IMR-90 (cell line): Measurements from ENCODE around the gene QSER1. TPM values are rescaled to one million over a fixed set of nuclear protein-coding genes. Genes with fewer than 3 reads are reported as not detected.

Experiments
- ATAC-seq: fragments of 200-7000 bp; cut with Tn5 transposase; 2 replicates; pipeline ENCODE4 v1.9.1; 2020; ENCODE audit warnings: low read depth, mild to moderate bottlenecking, moderate library complexity
- BruUV-seq: library from RNA; stranded (reverse); fragments of 400-500 nt; replicated peaks from 2 replicates; lab custom pipeline; 2021; lab: Mats Ljungman, UMichigan
- CTCF ChIA-PET: fragments of 300-600 bp; formaldehyde crosslinking; extraction: SDS; loops from one replicate; lab custom pipeline; 2021; ENCODE audit warnings: antibody characterized with exemption; lab: Yijun Ruan, JAX
- POLR2A ChIA-PET: fragments of 300-600 bp; sonication (Branson Sonifier 250); formaldehyde crosslinking; loops from one replicate; lab custom pipeline; 2022; ENCODE audit warnings: antibody characterized with exemption; ENCODE audit not compliant: unreplicated experiment; lab: Charles Lee
- DNase-seq: peaks from one replicate; pipeline ENCODE4 v3.0.0; 2013
- H2AFZ ChIP-seq: replicated peaks from 2 replicates; pipeline ENCODE3; 2013; ENCODE audit warnings: low read length, mild to moderate bottlenecking; ENCODE audit not compliant: poor library complexity
- H2AK5ac ChIP-seq: 2 replicates; pipeline ENCODE4 v1.6.1; 2013; ENCODE audit warnings: low read depth, low read length, inconsistent platforms
- H2AK9ac ChIP-seq: replicated peaks from 2 replicates; pipeline ENCODE3; 2013; ENCODE audit warnings: mild to moderate bottlenecking, low read depth, low read length, moderate library complexity; ENCODE audit not compliant: poor library complexity
- H2BK120ac ChIP-seq: 2 replicates; pipeline ENCODE4 v1.6.1; 2013; ENCODE audit warnings: low read depth, low read length, inconsistent platforms
- H2BK15ac ChIP-seq: 3 replicates; pipeline ENCODE4 v1.6.1; 2013; ENCODE audit warnings: low read depth, low read length, inconsistent platforms
- H2BK20ac ChIP-seq: 2 replicates; pipeline ENCODE4 v1.6.1; 2013; ENCODE audit warnings: low read depth, mild to moderate bottlenecking, inconsistent platforms, low read length, moderate library complexity
- H2BK5ac ChIP-seq: 2 replicates; pipeline ENCODE4 v1.6.1; 2013; ENCODE audit warnings: mild to moderate bottlenecking, low read depth, low read length, inconsistent platforms; ENCODE audit not compliant: poor library complexity, severe bottlenecking
- H3K14ac ChIP-seq: replicated peaks from 2 replicates; pipeline ENCODE4 v1.6.1; 2013; ENCODE audit warnings: low read depth, low read length, inconsistent platforms
- H3K18ac ChIP-seq: 2 replicates; pipeline ENCODE4 v1.6.1; 2013; ENCODE audit warnings: low read depth, low read length, control low read depth
- H3K23ac ChIP-seq: 2 replicates; pipeline ENCODE4 v1.6.1; 2013; ENCODE audit warnings: low read depth, low read length, inconsistent platforms
- H3K27ac ChIP-seq: 2 replicates; pipeline ENCODE4 v1.5.1; 2013; ENCODE audit warnings: mild to moderate bottlenecking, control low read depth, low read length; ENCODE audit not compliant: insufficient read depth
- H3K27me3 ChIP-seq: 2 replicates; pipeline ENCODE4 v1.6.1; 2013; ENCODE audit warnings: low read length; ENCODE audit not compliant: control insufficient read depth, insufficient read depth
- H3K36me3 ChIP-seq: 2 replicates; pipeline ENCODE4 v1.6.1; 2013; ENCODE audit warnings: low read length, mixed read lengths; ENCODE audit not compliant: control insufficient read depth, insufficient read depth
- H3K4ac ChIP-seq: 2 replicates; pipeline ENCODE4 v1.6.1; 2013; ENCODE audit warnings: low read depth, low read length, inconsistent platforms
- H3K4me1 ChIP-seq: 2 replicates; pipeline ENCODE4 v1.6.1; 2013; ENCODE audit warnings: low read length, mixed read lengths; ENCODE audit not compliant: control insufficient read depth, insufficient read depth
- H3K4me2 ChIP-seq: 2 replicates; pipeline ENCODE4 v1.6.1; 2013; ENCODE audit warnings: low read depth, mild to moderate bottlenecking, control low read depth, low read length, moderate library complexity
- H3K4me3 ChIP-seq: 2 replicates; pipeline ENCODE4 v1.5.1; 2013; ENCODE audit warnings: low read depth, mild to moderate bottlenecking, control low read depth, low read length, moderate library complexity; ENCODE audit not compliant: insufficient read depth
- H3K56ac ChIP-seq: 2 replicates; pipeline ENCODE4 v1.6.1; 2013; ENCODE audit warnings: low read length, inconsistent platforms; ENCODE audit not compliant: insufficient read depth; ENCODE audit errors: extremely low read depth
- H3K79me1 ChIP-seq, 2 experiments: 2 replicates each; pipeline ENCODE4 v1.6.1; 2013; ENCODE audit warnings: low read length in 2 of 2, inconsistent platforms in 1 of 2, low read depth in 1 of 2
- H3K9ac ChIP-seq: 2 replicates; pipeline ENCODE4 v1.6.1; 2013; ENCODE audit warnings: low read depth, low read length, control low read depth
- H3K9me1 ChIP-seq: 2 replicates; pipeline ENCODE4 v1.6.1; 2013; ENCODE audit warnings: low read length, inconsistent platforms; ENCODE audit not compliant: insufficient read depth
- H3K9me3 ChIP-seq: 2 replicates; pipeline ENCODE4 v1.6.1; 2013; ENCODE audit warnings: low read length; ENCODE audit not compliant: control insufficient read depth, insufficient read depth
- H4K20me1 ChIP-seq: 2 replicates; pipeline ENCODE4 v1.6.1; 2013; ENCODE audit warnings: low read length, inconsistent platforms; ENCODE audit not compliant: insufficient read depth
- H4K5ac ChIP-seq: 2 replicates; pipeline ENCODE4 v1.6.1; 2013; ENCODE audit warnings: mild to moderate bottlenecking, low read depth, low read length, control low read depth
- H4K8ac ChIP-seq, 2 experiments: 2 replicates each; pipeline ENCODE4 v1.6.1; 2013; ENCODE audit warnings: low read depth in 2 of 2, low read length in 2 of 2, control low read depth in 1 of 2, inconsistent platforms in 1 of 2
- H4K91ac ChIP-seq: 2 replicates; pipeline ENCODE4 v1.6.1; 2013; ENCODE audit warnings: low read depth, low read length, inconsistent platforms; ENCODE audit not compliant: insufficient read depth
- BHLHE40 ChIP-seq: fragments of 150-350 bp; IDR thresholded peaks from 2 replicates; pipeline ENCODE4 v1.6.1; 2016; ENCODE audit warnings: mild to moderate bottlenecking, low read depth, low read length
- CEBPB ChIP-seq: IDR thresholded peaks from 2 replicates; pipeline ENCODE4 v1.6.1; 2012; ENCODE audit warnings: low read depth, low read length, improper control_type of control experiment
- CHD1 ChIP-seq: IDR thresholded peaks from 2 replicates; pipeline ENCODE4 v1.6.1; 2012; ENCODE audit warnings: low read depth, low read length, improper control_type of control experiment
- FOS ChIP-seq: fragments of 150-350 bp; IDR thresholded peaks from 2 replicates; pipeline ENCODE4 v1.6.1; 2016; ENCODE audit warnings: low read depth, low read length
- MXI1 ChIP-seq: IDR thresholded peaks from 2 replicates; pipeline ENCODE4 v1.6.1; 2012; ENCODE audit warnings: low read depth, mild to moderate bottlenecking, low read length, moderate library complexity, borderline replicate concordance
- NFE2L2 ChIP-seq: fragments of 150-350 bp; IDR thresholded peaks from 2 replicates; pipeline ENCODE4 v1.6.1; 2016; ENCODE audit warnings: low read depth, mild to moderate bottlenecking, low read length
- POLR2A ChIP-seq: IDR thresholded peaks from 2 replicates; pipeline ENCODE4 v1.6.1; 2012; ENCODE audit warnings: mild to moderate bottlenecking, low read depth, low read length
- RAD21 ChIP-seq: IDR thresholded peaks from 2 replicates; pipeline ENCODE4 v1.6.1; 2012; ENCODE audit warnings: low read length, improper control_type of control experiment
- RCOR1 ChIP-seq: IDR thresholded peaks from 2 replicates; pipeline ENCODE4 v1.6.1; 2012; ENCODE audit warnings: mild to moderate bottlenecking, low read length, improper control_type of control experiment; ENCODE audit not compliant: insufficient replicate concordance
- SMC3 ChIP-seq: fragments of 150-350 bp; IDR thresholded peaks from 2 replicates; pipeline ENCODE4 v1.6.1; 2016; ENCODE audit warnings: low read depth, mild to moderate bottlenecking, antibody characterized with exemption, low read length, moderate library complexity
- WGBS, 2 experiments: methylation state at CpG; one replicate each; pipeline versions ENCODE4 v1.1.5 to v1.1.7; 2013; ENCODE audit warnings: missing lambda C conversion rate in 2 of 2; ENCODE audit not compliant: insufficient read length in 1 of 2; ENCODE audit errors: extremely low coverage in 2 of 2; 5-methylcytosine and 5-hydroxymethylcytosine counted together
- dilution Hi-C: fragments of 300-500 bp; cut with HindIII; formaldehyde crosslinking; loops from one replicate; pipeline ENCODE4 v1.14.3; 2018; ENCODE audit warnings: low sequenced_read_pairs; ENCODE audit not compliant: unreplicated experiment
- in situ Hi-C: fragments of 300-500 bp; cut with MboI; formaldehyde crosslinking; loops from 3 replicates; pipeline ENCODE4 v1.14.3; 2019; ENCODE audit warnings: low sequenced_read_pairs, inconsistent platforms, mixed read lengths
- intact Hi-C: fragments of 100-400 bp; cut with micrococcal nuclease; formaldehyde crosslinking; loops from 2 replicates; pipeline ENCODE4 v1.10.0; 2022
- polyA plus RNA-seq, 3 experiments: library from polyadenylated mRNA; depleted of rRNA; stranded (reverse); fragments of >200 nt; gene quantifications; 2 replicates each; pipeline ENCODE4 v1.2.3, GENCODE V29; 2012; ENCODE audit warnings: low replicate concordance in 1 of 3
- total RNA-seq: library from RNA; depleted of rRNA; stranded (reverse); fragments of >200 nt; gene quantifications from 2 replicates; pipeline ENCODE4 v1.2.3, GENCODE V29; 2012
- TF ChIP-seq, protein P1 (sequence below): conservative IDR thresholded peaks from 2 replicates; pipeline ENCODE4 v1.5.1; 2012; ENCODE audit warnings: mild to moderate bottlenecking, low read depth, low read length, improper control_type of control experiment
- TF ChIP-seq, protein P2 (sequence below): fragments of 150-350 bp; IDR thresholded peaks from 2 replicates; pipeline ENCODE4 v1.6.1; 2017; ENCODE audit warnings: mild to moderate bottlenecking, antibody characterized with exemption, low read length, low read depth

QSER1 gene
- total and polyA plus RNA-seq, 2 of the 4 experiments (the other 2 are of a cell fraction) = 5.9 to 15.6 TPM

DNA sequence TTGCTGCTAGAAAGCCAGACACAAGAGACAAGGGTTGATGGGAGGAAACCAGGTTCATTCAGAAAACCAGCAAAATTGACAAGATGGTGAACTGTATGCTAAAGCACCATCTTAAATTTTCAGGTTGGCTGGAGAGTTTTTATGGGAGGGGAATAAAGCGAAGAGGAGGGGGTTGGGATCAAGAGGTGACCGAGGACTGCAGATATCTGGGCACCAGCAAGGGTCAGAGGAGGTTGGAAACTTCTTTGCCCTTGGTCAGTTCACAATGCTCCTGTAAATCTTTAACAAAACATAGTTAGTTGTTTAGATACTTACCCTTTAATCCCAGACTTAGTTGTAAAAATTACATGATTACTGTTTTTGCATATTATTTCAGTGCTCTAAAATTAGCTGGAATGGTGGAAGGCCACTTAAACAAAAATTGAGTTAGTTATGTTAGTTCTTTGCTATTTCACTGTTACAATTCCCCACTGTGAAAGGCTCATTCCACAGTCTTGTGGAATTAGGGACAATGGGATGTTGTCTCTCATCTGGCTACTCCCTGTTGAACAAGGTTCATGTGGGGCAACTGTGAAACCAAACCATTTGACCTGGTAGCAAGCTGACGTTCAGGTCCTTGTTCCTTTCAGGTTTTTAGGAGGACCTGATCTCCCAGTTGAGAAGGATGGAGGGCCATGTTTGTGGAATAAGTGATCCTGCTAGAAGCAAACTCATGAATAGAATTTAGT lies 30.6 kb upstream of the QSER1 start:
- in situ Hi-C loops = loop anchor here (10.0 kb wide), 1 partner anchor 63 kb away; no protein-coding TSS in a partner anchor
- no CpG with 5 or more reads among the region's 3 CpGs for WGBS, 2 experiments
- no peaks in the 10 kb centered on the region for H3K9me1 ChIP-seq
- H3K4me3 ChIP-seq = no peak overlapping the region
- intact Hi-C loops = no loop called here
- CTCF ChIA-PET = no interaction called here
- no peak overlapping the region for H3K18ac ChIP-seq
- no peak overlapping the region for H4K8ac ChIP-seq
- no peak overlapping the region for H3K14ac ChIP-seq
- POLR2A ChIA-PET = no interaction called here
- no peaks in the 10 kb centered on the region for H3K4me1 ChIP-seq
- H3K9ac ChIP-seq = no peak overlapping the region
- no peak overlapping the region for H2AK9ac ChIP-seq
- H2BK15ac ChIP-seq = no peak overlapping the region
- no TSS peak for BruUV-seq
- H2AFZ ChIP-seq = no peak overlapping the region
- dilution Hi-C loops = no loop called here
- no peaks in the 10 kb centered on the region for H3K36me3 ChIP-seq
- H2AK5ac ChIP-seq = no peak overlapping the region
- H4K20me1 ChIP-seq = no peaks in the 10 kb centered on the region
- H3K79me1 ChIP-seq = no peaks in the 10 kb centered on the region
- no peaks in the 10 kb centered on the region for H3K9me3 ChIP-seq
- no peak overlapping the region for H3K4me2 ChIP-seq
- no peak overlapping the region for H4K5ac ChIP-seq
- H3K56ac ChIP-seq = no peak overlapping the region
- no peak overlapping the region for H4K91ac ChIP-seq
- no peak overlapping the region for H2BK120ac ChIP-seq
- no peak overlapping the region for H2BK5ac ChIP-seq
- ATAC-seq (no peak), DNase-seq (no peak)
- H3K27me3 ChIP-seq = peaks cover 5% of the 10 kb centered on the region
- no peak overlapping the region for H3K23ac ChIP-seq
- no peak overlapping the region for H2BK20ac ChIP-seq
- TF ChIP-seq RCOR1 (no peak), MXI1 (no peak), POLR2A (no peak), NFE2L2 (no peak), CEBPB (no peak), SMC3 (no peak), BHLHE40 (no peak), FOS (no peak), RAD21 (no peak), CHD1 (no peak)
- TF ChIP-seq, protein P1, sequence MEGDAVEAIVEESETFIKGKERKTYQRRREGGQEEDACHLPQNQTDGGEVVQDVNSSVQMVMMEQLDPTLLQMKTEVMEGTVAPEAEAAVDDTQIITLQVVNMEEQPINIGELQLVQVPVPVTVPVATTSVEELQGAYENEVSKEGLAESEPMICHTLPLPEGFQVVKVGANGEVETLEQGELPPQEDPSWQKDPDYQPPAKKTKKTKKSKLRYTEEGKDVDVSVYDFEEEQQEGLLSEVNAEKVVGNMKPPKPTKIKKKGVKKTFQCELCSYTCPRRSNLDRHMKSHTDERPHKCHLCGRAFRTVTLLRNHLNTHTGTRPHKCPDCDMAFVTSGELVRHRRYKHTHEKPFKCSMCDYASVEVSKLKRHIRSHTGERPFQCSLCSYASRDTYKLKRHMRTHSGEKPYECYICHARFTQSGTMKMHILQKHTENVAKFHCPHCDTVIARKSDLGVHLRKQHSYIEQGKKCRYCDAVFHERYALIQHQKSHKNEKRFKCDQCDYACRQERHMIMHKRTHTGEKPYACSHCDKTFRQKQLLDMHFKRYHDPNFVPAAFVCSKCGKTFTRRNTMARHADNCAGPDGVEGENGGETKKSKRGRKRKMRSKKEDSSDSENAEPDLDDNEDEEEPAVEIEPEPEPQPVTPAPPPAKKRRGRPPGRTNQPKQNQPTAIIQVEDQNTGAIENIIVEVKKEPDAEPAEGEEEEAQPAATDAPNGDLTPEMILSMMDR = no peak
- TF ChIP-seq, protein P2, sequence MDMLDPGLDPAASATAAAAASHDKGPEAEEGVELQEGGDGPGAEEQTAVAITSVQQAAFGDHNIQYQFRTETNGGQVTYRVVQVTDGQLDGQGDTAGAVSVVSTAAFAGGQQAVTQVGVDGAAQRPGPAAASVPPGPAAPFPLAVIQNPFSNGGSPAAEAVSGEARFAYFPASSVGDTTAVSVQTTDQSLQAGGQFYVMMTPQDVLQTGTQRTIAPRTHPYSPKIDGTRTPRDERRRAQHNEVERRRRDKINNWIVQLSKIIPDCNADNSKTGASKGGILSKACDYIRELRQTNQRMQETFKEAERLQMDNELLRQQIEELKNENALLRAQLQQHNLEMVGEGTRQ = no peak
- no peak overlapping the region for H3K4ac ChIP-seq
- no peak overlapping the region for H3K27ac ChIP-seq
